Limb (tissue), 2 donors: Measurements from ENCODE around the gene HECTD4.

ENCODE experiments used
- DNase-seq, 2 donors: peaks; one replicate each; pipeline ENCODE4 v3.0.0-alpha.2; 2016; ENCODE audit errors: extremely low spot score in 2 of 2

The HECTD4 gene

GRCh38 chr12:112180422-112180821, 201.8 kb downstream of the HECTD4 start:
- no peak for DNase-seq

DNA sequence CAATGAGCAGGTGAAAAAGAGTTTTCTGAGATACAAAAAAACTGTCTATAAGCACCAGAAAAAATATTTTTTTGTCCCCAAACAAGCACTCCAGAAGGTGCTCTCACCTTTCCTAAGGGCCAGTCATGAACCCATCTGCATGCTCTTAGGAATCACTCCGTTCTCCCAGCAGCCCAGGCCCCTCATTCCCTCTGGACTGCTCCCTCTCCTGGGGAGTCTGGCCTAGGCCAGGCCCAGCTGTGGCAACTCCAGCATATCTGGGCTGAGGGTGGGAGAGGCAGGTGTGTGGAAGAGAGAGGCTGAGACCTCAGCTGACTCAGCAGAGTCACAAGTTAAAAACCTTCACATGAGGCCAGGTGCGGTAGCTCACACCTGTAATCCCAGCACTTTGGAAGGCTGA, 202.3 kb downstream of the HECTD4 start:
- no peak for DNase-seq

DNA sequence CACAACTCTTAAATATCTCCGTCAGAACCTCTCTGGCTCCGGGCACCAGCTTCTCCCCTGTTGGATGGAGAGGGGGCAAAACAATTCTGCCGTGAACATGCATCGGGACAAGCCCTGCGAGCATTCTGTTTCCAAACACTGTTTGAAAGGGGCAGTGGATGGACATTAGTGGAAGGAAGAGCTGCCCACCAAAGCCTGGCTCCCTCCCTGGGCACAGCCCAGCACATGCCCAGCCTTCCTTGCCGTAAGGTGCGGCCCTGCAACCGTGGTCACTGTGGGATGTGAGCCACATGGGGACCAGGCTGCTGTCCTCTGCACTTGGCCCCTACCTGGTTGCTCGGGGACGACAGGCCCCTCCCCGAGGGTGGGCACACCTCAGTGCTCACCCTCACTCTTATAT, 202.9 kb downstream of the HECTD4 start:
- DNase-seq, result no peak

- no peak for DNase-seq
These were observed 203.4 kb downstream of the HECTD4 start for GRCh38 chr12:112178796-112179195.

- no peak for DNase-seq
These were observed 205.8 kb downstream of the HECTD4 start for GRCh38 chr12:112176321-112177010.

DNA sequence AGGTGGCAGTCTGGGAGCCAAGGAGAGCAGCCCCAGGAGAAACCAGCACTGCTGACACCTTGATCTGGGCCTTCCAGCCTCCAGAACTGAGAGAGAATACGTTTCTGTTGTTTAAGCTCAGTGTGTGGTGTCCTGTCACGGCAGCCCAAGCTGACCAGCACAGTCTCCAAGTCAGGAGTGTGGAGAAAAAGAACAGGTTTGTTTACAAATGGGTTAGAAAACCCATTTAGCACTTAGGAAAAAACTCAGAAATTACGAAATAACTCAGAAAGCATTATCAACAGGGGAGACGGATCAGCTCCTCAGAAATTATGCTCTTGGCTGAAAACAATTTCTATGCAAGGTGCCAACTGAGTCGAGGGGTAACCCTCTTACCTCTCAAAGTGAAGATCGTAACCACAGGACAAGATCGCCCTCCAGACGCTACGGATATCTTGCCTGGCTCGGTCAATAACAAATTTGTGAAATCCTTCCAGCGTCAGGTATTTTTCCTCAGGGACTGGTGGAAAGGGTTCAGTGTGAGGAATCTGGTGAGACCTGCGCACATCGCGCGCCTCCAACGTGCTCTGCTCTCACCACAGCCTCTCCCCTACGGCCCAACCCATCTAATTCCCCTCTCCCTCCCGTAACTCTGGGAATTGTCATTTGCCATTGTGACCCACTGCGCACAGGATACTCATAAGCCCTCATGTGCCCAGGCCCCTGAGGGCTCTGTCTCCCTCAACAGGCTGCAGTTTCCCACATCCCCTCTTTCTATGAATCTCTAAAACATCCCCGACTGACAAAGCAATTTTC, 206.7 kb downstream of the HECTD4 start:
- DNase-seq, result no peak

GRCh38 chr12:112172556-112173324, 209.5 kb downstream of the HECTD4 start:
- DNase-seq, result no peak

DNA sequence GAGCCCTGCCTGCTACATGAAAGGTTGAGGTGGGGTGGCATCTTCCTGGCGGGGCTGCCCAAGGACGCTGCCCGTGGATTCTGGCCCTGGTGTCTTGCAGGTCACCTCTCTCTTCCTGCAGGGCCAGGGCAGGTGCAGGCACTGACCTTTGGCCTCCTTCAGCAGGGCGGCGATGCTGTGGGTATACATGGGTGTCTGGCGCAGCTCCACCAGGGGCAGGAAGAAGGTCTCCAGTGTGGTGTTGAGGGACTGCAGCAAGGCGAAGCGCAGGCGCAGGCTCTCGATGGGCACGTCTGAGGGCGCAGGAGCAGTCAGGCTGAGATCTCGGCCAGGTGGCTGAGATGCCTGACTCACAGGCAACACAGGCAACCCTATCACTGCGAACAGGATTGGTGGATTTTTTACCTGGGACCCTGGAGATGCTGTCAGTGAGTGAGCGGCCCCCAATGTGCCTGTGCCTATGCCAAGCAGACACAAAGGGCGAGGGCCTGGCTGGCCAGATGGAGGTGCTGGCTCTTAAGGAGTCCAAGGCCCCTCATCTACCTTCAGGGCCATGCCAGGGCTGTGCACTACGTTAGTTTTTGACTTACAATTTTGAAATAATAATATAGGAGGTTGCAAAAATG, 211.1 kb downstream of the HECTD4 start:
- DNase-seq, result no peak

GRCh38 chr12:112170376-112170775, 211.9 kb downstream of the HECTD4 start:
- DNase-seq, result no peak

GRCh38 chr12:112169966-112170365, 212.3 kb downstream of the HECTD4 start:
- no peak for DNase-seq

DNA sequence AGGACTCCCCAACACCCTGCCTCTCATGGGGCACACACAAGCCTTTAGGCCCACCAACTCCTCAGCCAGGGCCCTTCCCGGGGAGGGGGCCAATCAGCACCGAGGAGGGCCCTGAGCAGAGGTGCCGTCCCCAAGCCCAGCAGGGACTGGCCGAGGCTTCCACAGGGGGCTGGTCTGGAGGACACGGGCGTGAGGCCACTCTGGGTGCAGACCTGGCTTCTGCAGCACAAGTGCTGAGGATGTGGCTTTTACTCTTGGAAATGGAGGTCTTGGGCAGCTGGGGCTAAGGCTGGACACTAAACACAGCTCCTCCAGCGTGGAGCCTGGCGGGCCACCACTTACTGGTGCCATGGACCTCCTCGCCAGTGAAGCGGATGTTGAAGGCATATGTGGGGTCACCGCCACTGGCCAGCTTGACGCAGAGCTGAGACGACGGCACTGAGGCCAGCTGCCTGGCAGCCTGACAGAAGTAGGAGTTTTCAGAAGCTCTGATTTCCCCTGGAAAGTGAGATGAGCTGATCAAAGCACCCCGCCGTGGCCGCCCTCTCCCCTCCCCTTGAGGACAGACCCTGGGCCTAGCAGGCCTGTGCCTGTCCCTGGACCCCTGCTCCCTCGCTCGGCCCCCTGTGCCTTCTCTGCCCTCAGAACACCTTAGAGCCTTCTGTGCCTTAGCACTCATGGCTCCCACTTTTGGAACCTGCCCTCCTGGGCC, 212.9 kb downstream of the HECTD4 start:
- no peak for DNase-seq

- DNase-seq, result no peak
These were observed 213.7 kb downstream of the HECTD4 start for GRCh38 chr12:112168561-112168971.

- no peak for DNase-seq
These were observed 214.3 kb downstream of the HECTD4 start for GRCh38 chr12:112167718-112168525.

DNA sequence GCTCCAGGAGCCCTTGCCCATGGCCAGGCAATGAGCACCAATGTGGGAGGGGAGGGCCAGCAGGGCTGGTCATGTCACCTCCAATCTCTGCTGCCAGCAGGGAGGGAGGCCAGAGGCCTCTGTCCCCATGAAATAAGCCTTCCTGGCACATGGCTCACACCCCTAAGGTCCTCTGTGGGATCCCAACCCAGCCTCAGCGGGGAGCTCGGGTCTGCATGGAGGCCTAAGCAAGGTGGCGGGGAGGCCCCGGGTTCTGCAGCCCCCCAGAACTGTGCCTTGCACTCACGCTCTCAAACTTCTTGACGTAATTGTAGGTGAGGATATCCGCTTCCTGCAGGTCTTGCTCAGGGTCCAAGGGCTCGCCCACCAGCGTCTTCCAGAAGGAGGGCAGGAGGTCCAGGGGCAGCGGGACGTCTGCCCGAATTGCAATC, 215.2 kb downstream of the HECTD4 start:
- DNase-seq, result no peak

DNA sequence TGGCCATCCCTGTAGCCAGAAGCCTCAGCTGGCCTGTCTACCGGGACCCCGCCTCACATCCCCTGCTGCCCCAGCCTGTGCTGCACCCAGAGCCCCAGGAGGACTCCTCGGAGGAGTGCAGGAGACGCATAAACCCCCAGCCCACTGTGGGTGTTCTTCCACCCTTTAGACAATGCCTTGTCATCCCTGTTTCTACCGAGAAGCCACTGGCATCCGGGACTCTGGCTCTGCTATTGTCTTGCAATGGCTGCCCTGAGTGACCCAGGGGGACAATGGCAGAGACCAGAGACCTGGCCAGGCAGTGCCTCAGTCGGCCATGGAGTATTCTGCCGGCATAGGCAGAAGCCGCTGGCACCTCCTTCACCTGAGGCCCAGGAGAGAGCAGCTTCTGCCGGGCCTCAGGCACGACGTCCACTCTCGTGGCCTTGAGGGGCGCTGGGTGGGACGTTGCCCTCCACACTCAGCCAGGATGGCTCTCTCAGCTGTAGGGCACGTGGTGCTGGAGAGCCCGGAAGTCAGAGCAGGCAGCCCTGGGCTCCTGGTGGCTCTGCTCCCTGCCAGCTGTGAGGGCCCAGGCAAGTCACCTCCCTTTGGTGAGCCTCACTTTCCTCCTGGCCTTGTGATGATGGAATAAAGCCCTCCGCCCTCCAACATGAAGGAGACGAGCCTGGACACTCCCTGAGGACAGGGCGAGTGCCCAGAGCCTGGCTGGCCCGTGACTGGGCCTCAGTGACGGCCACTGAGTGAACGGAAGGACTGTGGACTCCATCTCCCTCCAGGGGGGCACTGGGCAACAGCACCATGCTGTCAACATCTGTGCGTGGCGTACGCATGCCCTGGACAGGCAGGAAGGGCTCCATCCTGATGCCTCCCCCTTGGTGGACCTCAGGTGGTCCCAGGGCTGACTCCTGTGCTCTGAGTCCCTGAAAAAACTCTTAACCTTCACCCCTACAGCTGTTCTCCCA, 215.9 kb downstream of the HECTD4 start:
- no peak for DNase-seq

DNA sequence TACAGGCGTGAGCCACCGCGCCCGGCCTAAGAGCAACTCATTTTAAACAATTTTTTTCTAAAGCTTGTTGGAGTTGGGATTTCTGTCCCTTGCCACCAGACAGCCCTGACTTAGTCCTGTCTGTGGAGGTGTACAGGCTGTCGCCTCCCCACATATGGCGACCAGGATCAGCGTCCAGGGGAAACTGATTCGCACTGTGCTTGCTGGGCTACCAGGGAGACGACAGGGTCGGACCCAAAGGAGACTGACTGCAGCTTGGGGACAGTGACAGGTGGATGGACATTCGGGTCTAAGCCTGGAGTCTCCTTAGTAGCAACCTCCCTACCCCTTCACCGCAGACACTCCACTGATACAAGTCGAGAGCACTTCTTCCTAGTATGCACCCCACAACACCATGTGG, 216.6 kb downstream of the HECTD4 start:
- DNase-seq, result no peak

- DNase-seq, result no peak
These were observed 218.1 kb downstream of the HECTD4 start for GRCh38 chr12:112164011-112164660.

DNA sequence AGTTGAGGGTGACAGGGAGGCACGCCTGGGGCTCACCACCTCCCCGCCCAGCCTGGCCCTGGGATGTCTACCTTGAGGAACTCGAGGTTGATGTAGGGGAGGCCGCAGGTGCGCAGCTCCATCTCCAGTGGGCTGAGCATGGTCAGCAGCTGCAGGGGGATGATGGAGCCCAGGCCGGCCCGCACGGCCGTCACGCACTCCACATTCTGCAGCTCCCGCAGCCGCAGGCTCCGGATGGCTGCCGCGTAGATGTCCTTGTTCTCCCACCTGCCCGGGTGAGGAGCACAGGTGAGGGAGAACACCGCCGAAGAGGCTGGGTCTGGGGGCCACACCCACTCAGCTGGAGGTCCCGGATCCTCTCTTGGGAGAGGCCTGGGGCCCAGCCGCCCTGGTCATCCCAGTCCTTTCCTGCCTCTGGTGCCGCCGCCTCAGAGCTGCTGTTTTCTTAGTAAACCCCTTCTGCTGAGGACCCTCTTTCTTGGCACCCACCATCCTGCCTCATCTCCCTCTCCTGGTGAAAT, 218.7 kb downstream of the HECTD4 start:
- DNase-seq, result no peak
